ENCODE results near the gene REX1BD. TPM values are rescaled to one million over a fixed set of nuclear protein-coding genes. Genes with fewer than 3 reads are reported as not detected.
A peak's percentile ranks its signal among the peaks of the same experiment; 100 is the strongest.

REX1BD gene
- total RNA-seq, 1 donor from 2014 or later = 54.3 TPM

DNA sequence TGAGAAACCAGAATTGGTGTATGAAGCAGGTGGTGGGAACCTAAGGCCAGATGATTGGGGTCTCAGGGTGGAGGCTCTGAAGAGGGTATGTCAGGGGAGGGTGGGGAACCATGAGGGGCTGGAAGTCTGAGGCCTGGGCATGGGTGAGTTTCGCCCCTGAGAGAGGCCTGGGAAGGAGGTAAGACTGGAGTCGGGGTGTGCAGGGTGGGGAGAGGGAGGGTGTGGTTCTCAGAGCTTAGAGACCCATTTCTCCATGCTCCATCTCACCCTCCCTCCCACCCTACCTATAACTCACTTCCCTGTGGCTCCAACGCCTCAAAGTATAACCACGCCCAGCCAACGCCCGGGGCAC, 47.2 kb downstream of the REX1BD start:
- peaks cover 20% of the 10 kb centered on the region for H3K9me3 Mint-ChIP-seq (ENCODE audit: unreplicated experiment)
- peaks cover 18% of the 10 kb centered on the region for H3K27me3 Mint-ChIP-seq (ENCODE audit: unreplicated experiment)
- DNase-seq = no peak
- TF ChIP-seq, protein P1, sequence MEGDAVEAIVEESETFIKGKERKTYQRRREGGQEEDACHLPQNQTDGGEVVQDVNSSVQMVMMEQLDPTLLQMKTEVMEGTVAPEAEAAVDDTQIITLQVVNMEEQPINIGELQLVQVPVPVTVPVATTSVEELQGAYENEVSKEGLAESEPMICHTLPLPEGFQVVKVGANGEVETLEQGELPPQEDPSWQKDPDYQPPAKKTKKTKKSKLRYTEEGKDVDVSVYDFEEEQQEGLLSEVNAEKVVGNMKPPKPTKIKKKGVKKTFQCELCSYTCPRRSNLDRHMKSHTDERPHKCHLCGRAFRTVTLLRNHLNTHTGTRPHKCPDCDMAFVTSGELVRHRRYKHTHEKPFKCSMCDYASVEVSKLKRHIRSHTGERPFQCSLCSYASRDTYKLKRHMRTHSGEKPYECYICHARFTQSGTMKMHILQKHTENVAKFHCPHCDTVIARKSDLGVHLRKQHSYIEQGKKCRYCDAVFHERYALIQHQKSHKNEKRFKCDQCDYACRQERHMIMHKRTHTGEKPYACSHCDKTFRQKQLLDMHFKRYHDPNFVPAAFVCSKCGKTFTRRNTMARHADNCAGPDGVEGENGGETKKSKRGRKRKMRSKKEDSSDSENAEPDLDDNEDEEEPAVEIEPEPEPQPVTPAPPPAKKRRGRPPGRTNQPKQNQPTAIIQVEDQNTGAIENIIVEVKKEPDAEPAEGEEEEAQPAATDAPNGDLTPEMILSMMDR (IDR thresholded peaks at IDR 0.05; ENCODE audit: partially characterized antibody, unreplicated experiment) = no peak
- H3K27ac Mint-ChIP-seq (ENCODE audit: unreplicated experiment) = peak overlapping the region; percentile 98
- H3K4me3 Mint-ChIP-seq (ENCODE audit: unreplicated experiment) = peak overlapping the region; percentile 67
- no peaks in the 10 kb centered on the region for H3K36me3 Mint-ChIP-seq (ENCODE audit: unreplicated experiment)
- H3K4me1 Mint-ChIP-seq (ENCODE audit: low read depth, unreplicated experiment) = peaks cover 20% of the 10 kb centered on the region

DNA sequence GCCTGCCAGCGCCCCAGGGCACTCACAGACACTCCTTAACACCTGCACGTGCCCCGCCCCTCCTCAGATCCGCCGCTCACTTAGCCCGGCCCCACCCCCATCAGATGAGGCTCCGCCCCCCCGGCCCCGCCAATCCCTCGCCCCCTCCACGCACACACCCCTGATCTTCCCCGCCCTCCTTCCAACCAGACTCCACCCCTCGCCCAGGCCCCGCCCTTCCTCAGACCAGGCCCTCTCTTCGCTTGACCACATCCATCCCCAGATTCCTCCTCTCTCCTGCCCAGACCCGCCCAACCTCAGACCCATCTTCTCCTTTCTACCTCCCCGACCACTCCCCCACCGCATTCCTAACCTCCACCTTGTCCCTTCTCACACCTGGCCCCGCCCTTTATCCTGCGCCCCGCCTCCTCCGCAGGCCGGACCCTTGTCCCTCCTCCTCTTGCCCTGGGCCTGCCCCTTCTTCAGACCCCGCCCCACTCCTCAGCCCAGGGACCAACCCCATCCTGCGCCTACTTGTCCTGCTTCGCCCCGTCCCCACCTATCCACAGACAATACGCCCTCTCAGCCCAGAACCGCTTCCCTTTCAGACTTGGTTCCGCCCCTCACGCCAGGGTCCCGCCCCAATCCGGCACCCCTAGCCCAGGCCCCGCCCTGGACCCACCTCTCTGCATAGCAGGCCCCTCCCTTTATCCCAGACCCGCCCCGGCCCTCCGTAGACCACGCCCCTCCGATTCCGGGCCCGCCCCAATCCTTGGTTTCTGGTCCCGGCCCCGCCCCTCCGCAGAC, 47.8 kb downstream of the REX1BD start:
- TF ChIP-seq, protein P1 (IDR thresholded peaks at IDR 0.05; ENCODE audit: partially characterized antibody, unreplicated experiment) = no peak
- Mint-ChIP-seq H3K4me1 (ENCODE audit: low read depth, unreplicated experiment) (peaks cover 20% of the 10 kb centered on the region), H3K4me3 (ENCODE audit: unreplicated experiment) (peak overlapping the region; percentile 67), H3K36me3 (ENCODE audit: unreplicated experiment) (no peaks in the 10 kb centered on the region), H3K9me3 (ENCODE audit: unreplicated experiment) (peaks cover 20% of the 10 kb centered on the region), H3K27ac (ENCODE audit: unreplicated experiment) (peak overlapping the region; percentile 22), H3K27me3 (ENCODE audit: unreplicated experiment) (peaks cover 18% of the 10 kb centered on the region)
- DNase-seq = peak; percentile 99

DNA sequence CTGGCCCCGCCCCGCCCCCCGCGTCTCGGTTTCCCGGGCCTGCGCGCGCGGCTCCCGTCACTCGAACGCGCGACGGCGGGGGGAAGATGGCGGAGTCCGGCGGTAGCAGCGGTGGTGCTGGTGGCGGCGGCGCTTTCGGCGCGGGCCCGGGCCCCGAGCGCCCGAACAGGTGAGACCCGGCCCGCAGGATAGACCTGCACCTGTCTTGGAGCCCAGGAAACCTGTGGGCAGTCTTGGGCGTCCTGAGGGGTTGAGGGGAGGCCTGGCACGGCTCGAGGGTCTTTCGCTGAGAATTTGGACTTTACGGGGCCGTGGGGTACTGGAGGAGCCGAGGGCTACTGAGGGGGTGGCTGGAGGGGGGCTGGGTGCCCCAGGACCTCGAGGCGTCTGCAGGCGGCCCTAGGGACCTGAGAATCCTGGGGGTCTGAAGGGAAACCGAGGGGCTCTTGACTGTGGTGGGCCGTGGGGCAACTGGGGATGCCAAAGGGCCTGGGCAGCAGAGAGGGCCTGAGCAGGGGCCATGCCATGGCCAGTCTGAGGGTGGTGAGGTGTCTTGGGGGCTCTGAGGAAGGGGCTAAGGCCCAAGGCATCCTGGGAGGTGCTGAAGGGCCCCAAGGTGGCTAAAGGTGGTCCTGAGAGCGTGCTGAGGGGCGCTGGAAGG, 48.5 kb downstream of the REX1BD start, which contains the start of gene KLHL26:
KLHL26 (plus strand) TSS at position 60 of the 661 bp plus-strand sequence; CDS start at position 87, 27 bp downstream.
- H3K36me3 Mint-ChIP-seq (ENCODE audit: unreplicated experiment) = no peaks in the 10 kb centered on the region
- H3K4me3 Mint-ChIP-seq (ENCODE audit: unreplicated experiment) = peak within 1 kb of the TSS; percentile 79
- H3K9me3 Mint-ChIP-seq (ENCODE audit: unreplicated experiment) = peaks cover 20% of the 10 kb centered on the region
- peak within 1 kb of the TSS; percentile 22 for H3K27ac Mint-ChIP-seq (ENCODE audit: unreplicated experiment)
- peaks cover 18% of the 10 kb centered on the region for H3K27me3 Mint-ChIP-seq (ENCODE audit: unreplicated experiment)
- H3K4me1 Mint-ChIP-seq (ENCODE audit: low read depth, unreplicated experiment) = peaks cover 20% of the 10 kb centered on the region
- TF ChIP-seq, protein P1 (IDR thresholded peaks at IDR 0.05; ENCODE audit: partially characterized antibody, unreplicated experiment) = no peak
- no peak for DNase-seq

DNA sequence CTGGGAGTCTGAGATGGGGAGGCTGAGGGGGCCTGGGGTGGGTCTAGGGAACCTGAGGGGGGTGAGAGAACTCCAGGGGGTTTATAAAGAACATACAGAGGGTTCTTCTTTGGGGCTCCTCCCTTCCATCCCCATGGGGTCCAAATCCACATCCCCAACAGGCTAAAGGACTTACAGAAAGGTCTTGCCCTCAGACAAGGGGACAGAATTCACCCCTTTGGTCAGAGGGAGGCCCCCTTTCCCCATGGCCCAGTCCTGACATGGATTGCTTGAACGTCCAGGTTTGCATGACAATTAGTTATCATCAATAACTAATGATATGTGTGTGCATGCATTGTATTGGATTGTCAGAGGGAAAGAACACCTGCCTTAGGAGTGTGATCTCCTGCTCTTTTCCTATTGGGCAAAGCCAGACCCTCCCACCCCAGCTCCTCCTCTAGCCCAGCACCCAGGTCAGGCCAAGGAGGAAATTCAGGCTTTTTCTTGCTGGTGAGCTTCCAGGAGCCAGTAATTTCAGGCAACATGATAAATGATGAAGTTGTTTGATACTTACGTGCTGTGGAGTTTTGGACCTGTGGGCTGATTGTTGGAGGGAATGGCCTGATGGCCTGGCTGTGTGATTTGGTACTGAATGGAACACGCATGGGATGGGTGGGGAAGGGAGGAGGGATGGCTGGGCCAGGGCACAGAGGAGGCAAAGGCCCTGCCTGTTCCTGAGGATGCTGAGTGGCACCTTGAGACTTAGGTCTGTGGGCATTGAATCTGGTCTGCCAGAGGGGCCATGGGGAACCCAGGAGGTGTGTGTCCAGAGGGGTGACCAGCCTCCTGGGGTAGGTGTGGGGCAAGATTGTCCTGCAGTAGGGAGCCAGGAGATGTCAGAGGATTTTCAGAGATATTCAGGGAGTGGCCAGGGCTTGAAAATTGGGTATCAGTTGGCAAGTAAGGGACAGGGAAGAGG, 49.4 kb downstream of the REX1BD start:
- DNase-seq = no peak
- H3K27ac Mint-ChIP-seq (ENCODE audit: unreplicated experiment) = no peak overlapping the region
- TF ChIP-seq, protein P1 (IDR thresholded peaks at IDR 0.05; ENCODE audit: partially characterized antibody, unreplicated experiment) = no peak
- peaks cover 20% of the 10 kb centered on the region for H3K4me1 Mint-ChIP-seq (ENCODE audit: low read depth, unreplicated experiment)
- no peaks in the 10 kb centered on the region for H3K36me3 Mint-ChIP-seq (ENCODE audit: unreplicated experiment)
- H3K4me3 Mint-ChIP-seq (ENCODE audit: unreplicated experiment) = peak overlapping the region; percentile 79
- H3K27me3 Mint-ChIP-seq (ENCODE audit: unreplicated experiment) = peaks cover 18% of the 10 kb centered on the region
- H3K9me3 Mint-ChIP-seq (ENCODE audit: unreplicated experiment) = peaks cover 20% of the 10 kb centered on the region

Measured in glutamatergic neuron (in vitro differentiated cells).